Measurements from ENCODE around the gene INCENP. TPM values are rescaled to one million over a fixed set of nuclear protein-coding genes. Genes with fewer than 3 reads are reported as not detected.
"Not testable (repeated sequence)": the region's sequence is repeated elsewhere in the genome, so short reads cannot be mapped to it uniquely, and the experiment has no call there.

Gene INCENP
- total and polyA plus RNA-seq, 2 of the 13 experiments (the other 11 are each of a cell fraction or from before 2014, with no cell fraction given): 14.1 to 37.3 TPM

DNA sequence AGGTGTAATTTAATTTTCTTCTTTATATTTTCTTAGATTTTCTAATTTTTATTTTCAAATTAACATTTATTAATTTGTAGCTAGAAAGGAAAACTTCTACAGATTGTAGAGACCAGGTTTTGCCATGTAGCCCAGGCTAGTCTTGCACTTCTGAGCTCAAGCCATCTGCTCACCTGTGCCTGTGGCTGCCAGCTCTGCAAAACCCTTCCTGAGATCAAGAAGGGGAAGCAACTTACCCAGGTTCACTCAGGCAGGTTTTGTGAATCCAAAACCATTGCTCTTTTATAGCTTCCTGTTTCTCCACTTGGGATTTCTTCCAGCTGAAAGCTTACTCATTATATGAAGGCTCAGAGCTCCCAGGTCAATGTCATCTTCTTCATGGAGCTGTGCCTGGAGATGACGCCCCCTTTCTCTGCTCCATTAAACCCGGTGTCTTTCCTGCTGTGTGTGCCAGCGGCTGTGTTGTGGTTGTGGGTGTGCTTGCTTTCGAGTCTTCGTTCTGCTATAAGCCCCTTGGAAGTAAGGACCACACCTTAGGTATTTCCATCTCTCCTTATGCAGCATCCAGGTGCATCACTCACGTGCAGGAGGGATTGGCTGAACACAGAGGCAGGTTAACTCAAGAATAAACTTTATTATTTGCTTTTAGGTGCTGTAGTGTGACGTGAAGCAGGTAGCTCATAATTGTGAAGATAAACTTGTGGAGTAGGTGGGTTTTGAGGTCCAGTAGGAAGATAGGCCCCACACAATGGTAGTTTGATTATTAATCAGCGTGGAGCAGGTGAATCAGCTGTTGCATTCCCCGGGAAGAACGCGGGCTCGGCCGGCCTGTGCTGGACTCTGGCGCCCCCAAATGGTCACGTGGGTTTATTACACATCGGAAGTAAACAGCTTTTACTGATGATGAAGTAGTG, 42.2 kb upstream of the INCENP start (continued):
- TF ChIP-seq IKZF1 (IDR thresholded peaks at IDR 0.05): no peak
- no peak for TF ChIP-seq HMGXB3 (CRISPR knock-in tag; IDR thresholded peaks at IDR 0.05; ENCODE audit: borderline replicate concordance)
- no peak for TF ChIP-seq ZNF562 (CRISPR knock-in tag; IDR thresholded peaks at IDR 0.05; ENCODE audit: borderline replicate concordance)
- TF ChIP-seq NR2F2 (IDR thresholded peaks at IDR 0.05; ENCODE audit: borderline replicate concordance, low read depth): no peak
- TF ChIP-seq ZMYM3 (CRISPR knock-in tag; IDR thresholded peaks at IDR 0.05): no peak
- 0 out of 2 replicates have a peak, but pooled peaks have one; percentile 26 for TF ChIP-seq SAP130 (CRISPR knock-in tag; IDR thresholded peaks at IDR 0.05; ENCODE audit: low read depth)
- TF ChIP-seq ZNF205 (CRISPR knock-in tag; IDR thresholded peaks at IDR 0.05): no peak

DNA sequence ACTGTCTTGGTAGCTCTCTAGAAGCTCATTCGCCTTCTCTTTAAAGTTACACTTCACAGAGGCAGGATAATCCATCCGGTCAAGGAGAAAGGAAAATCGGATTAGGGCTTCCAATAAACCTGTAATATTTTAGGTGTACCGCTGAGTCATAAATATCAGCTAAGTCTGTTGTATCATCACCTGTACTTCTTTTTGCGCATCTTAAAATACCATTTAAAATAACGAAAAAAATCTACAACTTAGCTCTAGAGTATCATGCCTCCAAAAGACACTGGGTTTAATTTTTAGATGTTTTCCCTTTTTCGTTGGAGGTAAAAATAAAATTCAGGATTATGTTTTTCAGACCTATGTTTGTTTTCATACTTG, 41.5 kb upstream of the INCENP start:
- Histone ChIP-seq H3K4me1 (ENCODE audit: insufficient read depth, low read length) (peaks cover 6% of the 10 kb centered on the region; the same call in 1 of the 2 replicates), H3K4me3 (replicated peaks in 1 of 3; ENCODE audit: insufficient read depth in 1 of 3, low read depth in 2 of 3, low read length in 3 of 3) (no peak overlapping the region), H3K27me3 (ENCODE audit: control insufficient read depth in 1 of 2, insufficient read depth in 2 of 2, low read length in 2 of 2) (no peaks in the 10 kb centered on the region), H2AFZ (ENCODE audit: low read length) (no peak overlapping the region), H4K20me1 (ENCODE audit: insufficient read depth, low read length) (no peaks in the 10 kb centered on the region), H3K9me3 (ENCODE audit: low read length) (no peaks in the 10 kb centered on the region), H3K9ac (ENCODE audit: insufficient read depth, low read depth, low read length) (no peak overlapping the region), H3K27ac (ENCODE audit: extremely low read length, insufficient read depth, low read length) (no peak overlapping the region), H3K79me2 (ENCODE audit: insufficient read depth, low read length) (no peaks in the 10 kb centered on the region), H3K36me3 (replicated peaks in 1 of 2; ENCODE audit: control insufficient read depth in 1 of 2, insufficient read depth in 2 of 2, low read length in 2 of 2) (no peaks in the 10 kb centered on the region), H3K4me2 (ENCODE audit: low read depth, low read length) (0 out of 2 replicates have a peak overlapping the region, but pooled peaks have one; percentile 43)
- ChIA-PET CTCF (ENCODE audit: low intra/inter-chr PET ratio, low total read pairs) (interaction anchor here (0.9 to 3.9 kb wide), 4 partner anchors 128 to 285 kb away, joined by 3 to 43 read pairs (median 4); no protein-coding TSS in a partner anchor), POLR2A (interaction anchor here (0.7 to 2.1 kb wide), 10 partner anchors 17 to 290 kb away, joined by 3 to 18 read pairs (median 6); partner anchors contain the start of genes FEN1, FTH1 and TMEM258)
- DNase-seq (ENCODE audit: low spot score): no peak
- intact Hi-C loops (cut with micrococcal nuclease; ENCODE audit: unreplicated experiment) (loop anchor here (1.0 to 2.0 kb wide), 3 partner anchors 27 to 211 kb away; no protein-coding TSS in a partner anchor), in situ Hi-C loops (cut with HindIII; ENCODE audit: extremely low pct_ligation_motif_present, low pct_unique_long_range_greater_than_20kb) (loop anchor here (10.0 kb wide), 1 partner anchor 287 kb away; the partner anchor contains the start of genes FEN1 and TMEM258)
- TF ChIP-seq ZFP91 (CRISPR knock-in tag; IDR thresholded peaks at IDR 0.05; ENCODE audit: borderline replicate concordance): 0 out of 2 replicates have a peak, but pooled peaks have one; percentile 8
- TF ChIP-seq GTF3A (CRISPR knock-in tag; conservative IDR thresholded peaks at IDR 0.05): no peak
- BruUV-seq (replicated peaks): no TSS peak
- WGBS (ENCODE audit: low lambda C conversion rate): 17% methylated on average over 7 of the region's 7 CpGs
- FAIRE-seq: no peak
- ATAC-seq: no peak

GRCh38 chr11:62084801-62085200, 39.0 kb upstream of the INCENP start:
- DNase-seq (ENCODE audit: low spot score); POLR2A ChIA-PET; H3K27me3 ChIP-seq (ENCODE audit: control insufficient read depth in 1 of 2, insufficient read depth in 2 of 2, low read length in 2 of 2); FAIRE-seq; H2AFZ ChIP-seq (ENCODE audit: low read length); H3K4me2 ChIP-seq (ENCODE audit: low read depth, low read length); BruUV-seq (replicated peaks); H3K4me3 ChIP-seq (replicated peaks in 1 of 3; ENCODE audit: insufficient read depth in 1 of 3, low read depth in 2 of 3, low read length in 3 of 3); intact Hi-C loops (cut with micrococcal nuclease; ENCODE audit: unreplicated experiment); ATAC-seq; H3K79me2 ChIP-seq (ENCODE audit: insufficient read depth, low read length); H4K20me1 ChIP-seq (ENCODE audit: insufficient read depth, low read length); H3K36me3 ChIP-seq (replicated peaks in 1 of 2; ENCODE audit: control insufficient read depth in 1 of 2, insufficient read depth in 2 of 2, low read length in 2 of 2); H3K4me1 ChIP-seq (ENCODE audit: insufficient read depth, low read length); H3K27ac ChIP-seq (ENCODE audit: extremely low read length, insufficient read depth, low read length); H3K9ac ChIP-seq (ENCODE audit: insufficient read depth, low read depth, low read length): not testable (repeated sequence)
- WGBS (ENCODE audit: low lambda C conversion rate): 64% methylated on average over 6 of the region's 6 CpGs
- CTCF ChIA-PET (ENCODE audit: low intra/inter-chr PET ratio, low total read pairs): interaction anchor here (3.9 kb wide), 1 partner anchor 186 kb away, joined by 43 read pairs; no protein-coding TSS in a partner anchor
- in situ Hi-C loops (cut with HindIII; ENCODE audit: extremely low pct_ligation_motif_present, low pct_unique_long_range_greater_than_20kb): loop anchor here (10.0 kb wide), 1 partner anchor 290 kb away; the partner anchor contains the start of genes FEN1 and TMEM258
- peaks cover 13% of the 10 kb centered on the region for H3K9me3 ChIP-seq (ENCODE audit: low read length)

All from HepG2 (cell line).